Chondrocyte (in vitro differentiated cells): ENCODE results near the gene RET. TPM values are rescaled to one million over a fixed set of nuclear protein-coding genes. Genes with fewer than 3 reads are reported as not detected.

Experiments
- DNase-seq: peaks from one replicate; pipeline ENCODE4 v3.0.0; 2021; ENCODE audit warnings: mixed read lengths, low spot score
- H3K27ac Mint-ChIP-seq: one replicate; pipeline ENCODE4 v1.8.0; 2021; ENCODE audit warnings: mild to moderate bottlenecking, moderate library complexity, mixed read lengths; ENCODE audit not compliant: unreplicated experiment
- H3K27me3 Mint-ChIP-seq: 2 replicates; pipeline ENCODE4 v1.8.0; 2021; ENCODE audit warnings: low read depth, mixed read lengths
- H3K36me3 Mint-ChIP-seq: 2 replicates; pipeline ENCODE4 v1.8.0; 2021; ENCODE audit warnings: low read depth, mixed read lengths
- H3K4me1 Mint-ChIP-seq: 2 replicates; pipeline ENCODE4 v1.8.0; 2021; ENCODE audit warnings: low read depth, mild to moderate bottlenecking, mixed read lengths
- H3K4me3 Mint-ChIP-seq: one replicate; pipeline ENCODE4 v1.8.0; 2021; ENCODE audit warnings: mild to moderate bottlenecking, moderate library complexity, mixed read lengths; ENCODE audit not compliant: unreplicated experiment
- H3K9me3 Mint-ChIP-seq: 2 replicates; pipeline ENCODE4 v1.8.0; 2021; ENCODE audit warnings: low read depth, mixed read lengths
- total RNA-seq: library from RNA; stranded (reverse); gene quantifications from 3 replicates; pipeline ENCODE4 v1.2.1, GENCODE V29; 2021
- TF ChIP-seq, protein P1 (sequence below): fragments of 200-600 bp; sonication (generic); IDR thresholded peaks from 2 replicates; pipeline ENCODE4 v1.5.0; 2021; ENCODE audit warnings: antibody characterized with exemption, mild to moderate bottlenecking, moderate library complexity

RET gene
- total RNA-seq, 1 donor from 2014 or later = 0.12 TPM

DNA sequence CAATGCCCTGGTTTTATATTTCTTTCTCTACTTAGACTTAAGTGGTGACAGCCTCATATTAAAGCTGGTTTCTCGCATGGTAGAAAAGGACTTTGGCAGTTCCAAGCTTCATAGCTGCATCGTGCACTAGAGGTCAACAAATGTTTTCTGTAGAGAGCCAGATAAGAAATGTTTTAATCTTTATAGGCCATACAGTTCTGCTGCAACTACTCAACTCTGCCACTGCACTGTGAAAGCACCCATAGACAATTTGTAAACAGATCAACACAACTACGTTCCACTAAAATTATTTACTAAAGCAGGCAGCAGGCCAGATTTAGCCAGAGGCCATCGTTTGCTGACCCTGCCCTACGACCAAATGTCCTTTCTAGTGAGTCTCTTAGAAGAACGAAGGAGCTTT, 98.1 kb downstream of the RET start:
- Mint-ChIP-seq H3K4me3 (no peak overlapping the region), H3K27me3 (no peaks in the 10 kb centered on the region), H3K27ac (no peak overlapping the region), H3K4me1 (peaks cover 11% of the 10 kb centered on the region), H3K9me3 (peaks cover 16% of the 10 kb centered on the region), H3K36me3 (peaks cover 36% of the 10 kb centered on the region)
- TF ChIP-seq, protein P1, sequence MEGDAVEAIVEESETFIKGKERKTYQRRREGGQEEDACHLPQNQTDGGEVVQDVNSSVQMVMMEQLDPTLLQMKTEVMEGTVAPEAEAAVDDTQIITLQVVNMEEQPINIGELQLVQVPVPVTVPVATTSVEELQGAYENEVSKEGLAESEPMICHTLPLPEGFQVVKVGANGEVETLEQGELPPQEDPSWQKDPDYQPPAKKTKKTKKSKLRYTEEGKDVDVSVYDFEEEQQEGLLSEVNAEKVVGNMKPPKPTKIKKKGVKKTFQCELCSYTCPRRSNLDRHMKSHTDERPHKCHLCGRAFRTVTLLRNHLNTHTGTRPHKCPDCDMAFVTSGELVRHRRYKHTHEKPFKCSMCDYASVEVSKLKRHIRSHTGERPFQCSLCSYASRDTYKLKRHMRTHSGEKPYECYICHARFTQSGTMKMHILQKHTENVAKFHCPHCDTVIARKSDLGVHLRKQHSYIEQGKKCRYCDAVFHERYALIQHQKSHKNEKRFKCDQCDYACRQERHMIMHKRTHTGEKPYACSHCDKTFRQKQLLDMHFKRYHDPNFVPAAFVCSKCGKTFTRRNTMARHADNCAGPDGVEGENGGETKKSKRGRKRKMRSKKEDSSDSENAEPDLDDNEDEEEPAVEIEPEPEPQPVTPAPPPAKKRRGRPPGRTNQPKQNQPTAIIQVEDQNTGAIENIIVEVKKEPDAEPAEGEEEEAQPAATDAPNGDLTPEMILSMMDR = no peak
- no peak for DNase-seq

DNA sequence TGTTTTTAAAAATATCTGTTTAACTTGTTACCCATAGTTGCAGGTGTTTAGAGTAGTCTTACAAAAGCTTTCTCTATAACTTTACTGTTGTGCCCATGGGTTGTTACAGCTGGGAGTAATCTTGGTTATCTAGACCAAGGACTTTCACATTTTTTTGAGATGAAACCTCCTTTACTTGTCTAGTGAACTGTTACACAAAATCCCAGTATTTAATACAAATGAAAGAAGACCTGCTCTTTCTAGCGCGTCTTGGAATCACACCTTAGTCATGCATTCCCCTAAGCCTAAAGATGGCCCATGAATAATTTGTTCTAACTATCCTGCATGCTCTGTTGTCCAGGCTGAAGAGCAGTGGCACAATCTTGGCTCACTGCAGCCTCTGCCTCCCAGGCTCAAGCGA, 99.4 kb downstream of the RET start:
- no peak overlapping the region for H3K4me3 Mint-ChIP-seq
- H3K4me1 Mint-ChIP-seq = peaks cover 7% of the 10 kb centered on the region
- H3K36me3 Mint-ChIP-seq = peaks cover 41% of the 10 kb centered on the region
- DNase-seq = no peak
- no peak overlapping the region for H3K27ac Mint-ChIP-seq
- no peaks in the 10 kb centered on the region for H3K27me3 Mint-ChIP-seq
- H3K9me3 Mint-ChIP-seq = peaks cover 16% of the 10 kb centered on the region
- TF ChIP-seq, protein P1 = no peak

GRCh38 chr10:43177595-43177994, 100.7 kb downstream of the RET start:
- Mint-ChIP-seq H3K4me3 (no peak overlapping the region), H3K9me3 (peaks cover 16% of the 10 kb centered on the region), H3K27me3 (no peaks in the 10 kb centered on the region), H3K4me1 (no peaks in the 10 kb centered on the region), H3K27ac (no peak overlapping the region), H3K36me3 (peaks cover 45% of the 10 kb centered on the region)
- no peak for DNase-seq
- TF ChIP-seq, protein P1 = no peak

Other genes with a start within 250 kb of the RET start
- gene CSGALNACT2, start 61.4 kb downstream of the RET start, total RNA-seq = 29.8 to 38.7 TPM (median 38.2 TPM) in 3 replicates
- gene RASGEF1A, start 190.0 kb downstream of the RET start, total RNA-seq = 0.05 to 0.18 TPM in 2 of 3 replicates, not detected in the other